Adrenal gland (tissue), 5 donors: ENCODE results near the gene ATP6V0A4.

Source experiments
- CTCF ChIP-seq, 6 experiments: fragments of 450-650 bp in 4 of 6; fragments of 200-600 bp in 2 of 6; sonication (generic) in 1 of 6; IDR thresholded peaks; 1 replicate in 5 of 6; 2 replicates in 1 of 6; pipeline versions ENCODE4 v1.5.1 to v1.8.0; 2016 to 2021; ENCODE audit warnings: antibody characterized with exemption in 6 of 6, mild to moderate bottlenecking in 2 of 6, moderate library complexity in 1 of 6
- POLR2A ChIP-seq, 2 donors: fragments of 450-650 bp; IDR thresholded peaks; one replicate each; pipeline ENCODE4 v1.6.1; 2017; ENCODE audit warnings: antibody characterized with exemption in 2 of 2, mild to moderate bottlenecking in 2 of 2, moderate library complexity in 1 of 2
- donor health status: DM: no; HTN: no; CAD: no.

GRCh38 chr7:138819625-138820024, 21.6 kb upstream of the ATP6V0A4 start:
- TF ChIP-seq CTCF (IDR thresholded peaks at IDR 0.05) (no peak), POLR2A (IDR thresholded peaks at IDR 0.05) (no peak)
